DOHH2 (cell line): ENCODE measurements around the gene CPLX1.

ENCODE experiments used
- CTCF ChIP-seq: fragments of 200-600 bp; sonication (generic); IDR thresholded peaks from one replicate; pipeline ENCODE4 v1.5.1; 2014; ENCODE audit warnings: antibody characterized with exemption, mild to moderate bottlenecking, low read depth, low read length; ENCODE audit not compliant: poor library complexity, severe bottlenecking
- EZH2phosphoT487 ChIP-seq: fragments of 200-600 bp; sonication (generic); IDR thresholded peaks from 2 replicates; pipeline ENCODE4 v1.6.1; 2017; ENCODE audit warnings: borderline replicate concordance, mild to moderate bottlenecking, antibody characterized with exemption, low read length, moderate library complexity, mixed read lengths

- TF ChIP-seq CTCF: no peak
- no peak for TF ChIP-seq EZH2phosphoT487
Observed at GRCh38 chr4:848803-849477, 23.0 kb upstream of the CPLX1 start.
